ENCODE results near the gene ADCK1.

Gene ADCK1

GRCh38 chr14:77917491-77918201 lies 117.7 kb downstream of the ADCK1 start:
- TF ChIP-seq CTCF (IDR thresholded peaks at IDR 0.05; ENCODE audit: poor library complexity, severe bottlenecking) = no peak
- no peaks in the 10 kb centered on the region for H3K9me3 ChIP-seq (ENCODE audit: severe bottlenecking)
- H3K27ac ChIP-seq (ENCODE audit: poor library complexity, severe bottlenecking) = no peak overlapping the region
- ATAC-seq (ENCODE audit: low read depth) (no peak), DNase-seq (ENCODE audit: low spot score) (no peak)
- no peaks in the 10 kb centered on the region for H3K27me3 ChIP-seq (ENCODE audit: insufficient read depth, poor library complexity, severe bottlenecking)
- no peaks in the 10 kb centered on the region for H3K4me1 ChIP-seq (ENCODE audit: insufficient read depth, poor library complexity, severe bottlenecking)
- H3K36me3 ChIP-seq (ENCODE audit: low read depth) = no peaks in the 10 kb centered on the region
- H3K4me3 ChIP-seq (ENCODE audit: severe bottlenecking) = no peak overlapping the region

- Histone ChIP-seq H3K36me3 (ENCODE audit: low read depth) (no peaks in the 10 kb centered on the region), H3K27ac (ENCODE audit: poor library complexity, severe bottlenecking) (no peak overlapping the region), H3K4me3 (ENCODE audit: severe bottlenecking) (no peak overlapping the region), H3K27me3 (ENCODE audit: insufficient read depth, poor library complexity, severe bottlenecking) (no peaks in the 10 kb centered on the region), H3K9me3 (ENCODE audit: severe bottlenecking) (no peaks in the 10 kb centered on the region), H3K4me1 (ENCODE audit: insufficient read depth, poor library complexity, severe bottlenecking) (no peaks in the 10 kb centered on the region)
- TF ChIP-seq CTCF (IDR thresholded peaks at IDR 0.05; ENCODE audit: poor library complexity, severe bottlenecking) = no peak
- no peak for DNase-seq (ENCODE audit: low spot score)
- ATAC-seq (ENCODE audit: low read depth) = no peak
These were observed 118.5 kb downstream of the ADCK1 start for GRCh38 chr14:77918448-77918847.

- Histone ChIP-seq H3K36me3 (ENCODE audit: low read depth) (no peaks in the 10 kb centered on the region), H3K4me3 (ENCODE audit: severe bottlenecking) (no peak overlapping the region), H3K27ac (ENCODE audit: poor library complexity, severe bottlenecking) (no peak overlapping the region), H3K9me3 (ENCODE audit: severe bottlenecking) (no peaks in the 10 kb centered on the region), H3K27me3 (ENCODE audit: insufficient read depth, poor library complexity, severe bottlenecking) (no peaks in the 10 kb centered on the region), H3K4me1 (ENCODE audit: insufficient read depth, poor library complexity, severe bottlenecking) (no peaks in the 10 kb centered on the region)
- DNase-seq (ENCODE audit: low spot score) = no peak
- ATAC-seq (ENCODE audit: low read depth) = no peak
- TF ChIP-seq CTCF (IDR thresholded peaks at IDR 0.05; ENCODE audit: poor library complexity, severe bottlenecking) = no peak
These were observed 120.4 kb downstream of the ADCK1 start for GRCh38 chr14:77920312-77920711.

GRCh38 chr14:77921818-77922217 lies 121.9 kb downstream of the ADCK1 start:
- TF ChIP-seq CTCF (IDR thresholded peaks at IDR 0.05; ENCODE audit: poor library complexity, severe bottlenecking) = no peak
- no peaks in the 10 kb centered on the region for H3K36me3 ChIP-seq (ENCODE audit: low read depth)
- no peaks in the 10 kb centered on the region for H3K9me3 ChIP-seq (ENCODE audit: severe bottlenecking)
- no peak overlapping the region for H3K27ac ChIP-seq (ENCODE audit: poor library complexity, severe bottlenecking)
- no peaks in the 10 kb centered on the region for H3K27me3 ChIP-seq (ENCODE audit: insufficient read depth, poor library complexity, severe bottlenecking)
- ATAC-seq (ENCODE audit: low read depth) (no peak), DNase-seq (ENCODE audit: low spot score) (no peak)
- no peaks in the 10 kb centered on the region for H3K4me1 ChIP-seq (ENCODE audit: insufficient read depth, poor library complexity, severe bottlenecking)
- H3K4me3 ChIP-seq (ENCODE audit: severe bottlenecking) = no peak overlapping the region

GRCh38 chr14:77923131-77923936 lies 123.4 kb downstream of the ADCK1 start:
- Histone ChIP-seq H3K4me3 (ENCODE audit: severe bottlenecking) (no peak overlapping the region), H3K4me1 (ENCODE audit: insufficient read depth, poor library complexity, severe bottlenecking) (no peaks in the 10 kb centered on the region), H3K36me3 (ENCODE audit: low read depth) (no peaks in the 10 kb centered on the region), H3K27ac (ENCODE audit: poor library complexity, severe bottlenecking) (no peak overlapping the region), H3K9me3 (ENCODE audit: severe bottlenecking) (no peaks in the 10 kb centered on the region), H3K27me3 (ENCODE audit: insufficient read depth, poor library complexity, severe bottlenecking) (no peaks in the 10 kb centered on the region)
- ATAC-seq (ENCODE audit: low read depth) = no peak
- TF ChIP-seq CTCF (IDR thresholded peaks at IDR 0.05; ENCODE audit: poor library complexity, severe bottlenecking) = no peak
- DNase-seq (ENCODE audit: low spot score) = no peak
